A549 (cell line): Measurements from ENCODE around the gene SORCS1.

Experiments used
- EP300 ChIP-seq, 2 experiments: fragments of >200 bp; sonication (Bioruptor Twin); formaldehyde crosslinking; IDR thresholded peaks; 2 replicates in 1 of 2; 3 replicates in 1 of 2; pipeline ENCODE4 v1.6.1; 2016 to 2017
- ESRRA ChIP-seq: fragments of 150-350 bp; IDR thresholded peaks from 2 replicates; pipeline ENCODE4 v1.6.1; 2014; ENCODE audit warnings: mild to moderate bottlenecking, low read length, borderline replicate concordance
- FOSL2 ChIP-seq, 2 experiments: fragments of 450-650 bp in 1 of 2; fragments of >200 bp in 1 of 2; sonication (Bioruptor Twin) in 1 of 2; formaldehyde crosslinking; IDR thresholded peaks; 2 replicates each; pipeline versions ENCODE4 v1.5.0 to v1.6.1; 2016 to 2020; ENCODE audit warnings: mild to moderate bottlenecking in 1 of 2, moderate library complexity in 1 of 2
- JUN ChIP-seq, 2 experiments: fragments of >200 bp; sonication (Bioruptor Twin); formaldehyde crosslinking; IDR thresholded peaks; 2 replicates in 1 of 2; 3 replicates in 1 of 2; pipeline ENCODE4 v1.6.1; 2016 to 2017
- KDM5A ChIP-seq: fragments of 200-600 bp; sonication (generic); IDR thresholded peaks from 2 replicates; pipeline ENCODE4 v1.6.1; 2016; ENCODE audit warnings: antibody characterized with exemption, mild to moderate bottlenecking
- POLR2A ChIP-seq: IDR thresholded peaks from 2 replicates; pipeline ENCODE4 v1.6.1; 2012; ENCODE audit warnings: mild to moderate bottlenecking, low read length
- RAD21 ChIP-seq, 2 experiments: fragments of >200 bp in 1 of 2; sonication (Bioruptor Twin) in 1 of 2; formaldehyde crosslinking in 1 of 2; IDR thresholded peaks in 1 of 2; conservative IDR thresholded peaks in 1 of 2; 2 replicates in 1 of 2; 3 replicates in 1 of 2; pipeline ENCODE4 v1.6.1; 2012 to 2018; ENCODE audit warnings: inconsistent platforms in 1 of 2
- RARB ChIP-seq: fragments of 250-450 bp; sonication (Bioruptor Pico); IDR thresholded peaks from 2 replicates; pipeline ENCODE4 v1.8.0; 2021; ENCODE audit warnings: mild to moderate bottlenecking, moderate library complexity
- REST ChIP-seq: fragments of 200-600 bp; sonication (generic); IDR thresholded peaks from 2 replicates; pipeline ENCODE4 v1.6.1; 2016; ENCODE audit warnings: antibody characterized with exemption, mild to moderate bottlenecking, moderate library complexity
- RNF2 ChIP-seq: fragments of 200-600 bp; sonication (generic); IDR thresholded peaks from 2 replicates; pipeline ENCODE4 v1.6.1; 2016; ENCODE audit warnings: low read depth, mild to moderate bottlenecking, antibody characterized with exemption, moderate library complexity, borderline replicate concordance
- ZFP36 ChIP-seq: fragments of 450-650 bp; IDR thresholded peaks from 2 replicates; pipeline ENCODE4 v1.6.1; 2014; ENCODE audit warnings: borderline replicate concordance; ENCODE audit not compliant: partially characterized antibody
- TF ChIP-seq, protein P1 (sequence below): fragments of >200 bp; sonication (Bioruptor Twin); formaldehyde crosslinking; IDR thresholded peaks from 3 replicates; pipeline ENCODE4 v1.5.1; 2016

GRCh38 chr10:106978756-106979155 is 185.8 kb downstream of the SORCS1 start:
- TF ChIP-seq POLR2A (no peak), RARB (CRISPR knock-in tag) (no peak), KDM5A (no peak), JUN (IDR thresholded peaks at IDR 0.05) (no peak), RNF2 (no peak), RAD21 (conservative IDR thresholded peaks at IDR 0.05 in 1 of 2, IDR thresholded peaks at IDR 0.05 in 1 of 2) (no peak), ZFP36 (no peak), EP300 (IDR thresholded peaks at IDR 0.05) (no peak), REST (no peak), ESRRA (no peak), FOSL2 (IDR thresholded peaks at IDR 0.05) (no peak), FOSL2 (CRISPR knock-in tag; IDR thresholded peaks at IDR 0.05) (no peak)
- TF ChIP-seq, protein P1, sequence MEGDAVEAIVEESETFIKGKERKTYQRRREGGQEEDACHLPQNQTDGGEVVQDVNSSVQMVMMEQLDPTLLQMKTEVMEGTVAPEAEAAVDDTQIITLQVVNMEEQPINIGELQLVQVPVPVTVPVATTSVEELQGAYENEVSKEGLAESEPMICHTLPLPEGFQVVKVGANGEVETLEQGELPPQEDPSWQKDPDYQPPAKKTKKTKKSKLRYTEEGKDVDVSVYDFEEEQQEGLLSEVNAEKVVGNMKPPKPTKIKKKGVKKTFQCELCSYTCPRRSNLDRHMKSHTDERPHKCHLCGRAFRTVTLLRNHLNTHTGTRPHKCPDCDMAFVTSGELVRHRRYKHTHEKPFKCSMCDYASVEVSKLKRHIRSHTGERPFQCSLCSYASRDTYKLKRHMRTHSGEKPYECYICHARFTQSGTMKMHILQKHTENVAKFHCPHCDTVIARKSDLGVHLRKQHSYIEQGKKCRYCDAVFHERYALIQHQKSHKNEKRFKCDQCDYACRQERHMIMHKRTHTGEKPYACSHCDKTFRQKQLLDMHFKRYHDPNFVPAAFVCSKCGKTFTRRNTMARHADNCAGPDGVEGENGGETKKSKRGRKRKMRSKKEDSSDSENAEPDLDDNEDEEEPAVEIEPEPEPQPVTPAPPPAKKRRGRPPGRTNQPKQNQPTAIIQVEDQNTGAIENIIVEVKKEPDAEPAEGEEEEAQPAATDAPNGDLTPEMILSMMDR, result no peak
